ENCODE data around the gene HSPA1L.
A peak's percentile ranks its signal among the peaks of the same experiment; 100 is the strongest.
"Not testable (repeated sequence)": the region's sequence is repeated elsewhere in the genome, so short reads cannot be mapped to it uniquely, and the experiment has no call there.

The HSPA1L gene

GRCh38 chr6:31817133-31817928 lies 2.2 kb upstream of the HSPA1L start:
- DNase-seq (ENCODE audit: low read depth in 4 of 4, low spot score in 1 of 4), result not testable (repeated sequence)

- peak in 2 of 4 experiments; percentile 56 to 68 for DNase-seq (ENCODE audit: low read depth in 4 of 4, low spot score in 1 of 4)
These were observed 432 bp downstream of the HSPA1L start for GRCh38 chr6:31814677-31815024.

GRCh38 chr6:31813465-31813849 lies 1.6 kb downstream of the HSPA1L start:
- no peak for DNase-seq (ENCODE audit: low read depth in 4 of 4, low spot score in 1 of 4)

- no peak for DNase-seq (ENCODE audit: low read depth in 4 of 4, low spot score in 1 of 4)
These were observed 3.4 kb downstream of the HSPA1L start for GRCh38 chr6:31811645-31812044.

GRCh38 chr6:31808599-31808998 lies 6.5 kb downstream of the HSPA1L start:
- not testable (repeated sequence) for DNase-seq (ENCODE audit: low read depth in 4 of 4, low spot score in 1 of 4)

GRCh38 chr6:31806470-31807272 lies 8.4 kb downstream of the HSPA1L start, which contains the start of gene LSM2:
TSS of gene LSM2 (minus strand) at chr6:31806966. CDS start at chr6:31806757, 209 bp downstream.
- DNase-seq (ENCODE audit: low read depth in 4 of 4, low spot score in 1 of 4), result peak; percentile 92 to 97 (median 94)

- no peak for DNase-seq (ENCODE audit: low read depth in 4 of 4, low spot score in 1 of 4)
These were observed 9.1 kb downstream of the HSPA1L start for GRCh38 chr6:31805939-31806469.

- not testable (repeated sequence) for DNase-seq (ENCODE audit: low read depth in 4 of 4, low spot score in 1 of 4)
These were observed 13.8 kb downstream of the HSPA1L start for GRCh38 chr6:31801031-31801927.

GRCh38 chr6:31799781-31800180 lies 15.3 kb downstream of the HSPA1L start:
- no peak for DNase-seq (ENCODE audit: low read depth in 4 of 4, low spot score in 1 of 4)

GRCh38 chr6:31797588-31797987 lies 17.5 kb downstream of the HSPA1L start:
- no peak for DNase-seq (ENCODE audit: low read depth in 4 of 4, low spot score in 1 of 4)

GRCh38 chr6:31796993-31797385 lies 18.1 kb downstream of the HSPA1L start:
- no peak for DNase-seq (ENCODE audit: low read depth in 4 of 4, low spot score in 1 of 4)

- peak; percentile 58 to 82 (median 70) for DNase-seq (ENCODE audit: low read depth in 4 of 4, low spot score in 1 of 4)
These were observed 19.3 kb downstream of the HSPA1L start, which contains the start of gene VARS1 for GRCh38 chr6:31795616-31796298. TSS of gene VARS1 (minus strand) at chr6:31795752. CDS start at chr6:31795217, 535 bp downstream.

GRCh38 chr6:31794866-31795615 lies 20.0 kb downstream of the HSPA1L start:
- DNase-seq (ENCODE audit: low read depth in 4 of 4, low spot score in 1 of 4), result no peak

- no peak for DNase-seq (ENCODE audit: low read depth in 4 of 4, low spot score in 1 of 4)
These were observed 20.7 kb downstream of the HSPA1L start for GRCh38 chr6:31794294-31794865.

GRCh38 chr6:31793927-31794245 lies 21.2 kb downstream of the HSPA1L start:
- not testable (repeated sequence) for DNase-seq (ENCODE audit: low read depth in 4 of 4, low spot score in 1 of 4)

- DNase-seq (ENCODE audit: low read depth in 4 of 4, low spot score in 1 of 4), result no peak
These were observed 22.3 kb downstream of the HSPA1L start for GRCh38 chr6:31792761-31793171.

- DNase-seq (ENCODE audit: low read depth in 4 of 4, low spot score in 1 of 4), result no peak
These were observed 23.1 kb downstream of the HSPA1L start for GRCh38 chr6:31792090-31792374.

- DNase-seq (ENCODE audit: low read depth in 4 of 4, low spot score in 1 of 4), result no peak
These were observed 23.6 kb downstream of the HSPA1L start for GRCh38 chr6:31791324-31792089.

GRCh38 chr6:31785475-31785874 lies 29.6 kb downstream of the HSPA1L start:
- DNase-seq (ENCODE audit: low read depth in 4 of 4, low spot score in 1 of 4), result no peak
